ENCODE results near the gene PIGBOS1. TPM values are rescaled to one million over a fixed set of nuclear protein-coding genes. Genes with fewer than 3 reads are reported as not detected.

PIGBOS1 gene
- total and polyA plus RNA-seq, 9 of the 15 experiments (the other 6 are each of a cell fraction or from before 2014, with no cell fraction given): 25.2 to 76.2 (median 46.0) TPM

DNA sequence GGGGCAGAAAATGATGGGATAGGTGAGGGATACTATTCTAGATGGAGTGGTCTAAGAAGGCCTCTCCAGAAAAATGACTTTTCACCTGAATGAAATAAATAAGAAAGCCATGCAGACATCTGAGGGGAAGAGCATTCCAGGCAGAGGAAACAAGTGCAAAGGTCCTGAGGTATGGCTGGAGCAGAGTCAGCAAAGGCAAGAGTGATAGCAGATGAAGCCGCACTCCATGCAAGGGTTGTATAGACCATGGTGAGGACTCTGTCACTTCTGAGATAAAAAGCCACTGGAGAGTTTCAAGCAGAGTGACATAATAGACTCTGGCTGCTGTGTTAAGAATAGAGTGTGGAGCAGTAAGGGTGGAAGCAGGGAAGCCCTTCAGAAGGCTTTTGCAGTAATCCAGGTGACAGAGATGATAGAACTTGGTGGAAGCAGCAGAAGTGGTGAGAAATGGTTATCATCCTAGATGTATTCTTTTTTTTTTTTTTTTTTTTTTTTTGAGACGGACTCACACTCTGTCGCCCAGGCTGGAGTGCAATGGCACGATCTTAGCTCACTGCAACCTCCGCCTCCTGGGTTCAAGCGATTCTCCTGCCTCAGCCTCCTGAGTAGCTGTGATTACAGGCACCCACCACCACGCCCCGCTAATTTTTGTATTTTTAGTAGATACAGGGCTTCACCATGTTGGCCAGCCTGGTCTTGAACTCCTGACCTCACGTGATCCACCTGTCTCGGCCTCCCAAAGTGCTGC lies 32.3 kb downstream of the PIGBOS1 start (continued):
- TF ChIP-seq MEIS2 (IDR thresholded peaks at IDR 0.05; ENCODE audit: partially characterized antibody) (peak; percentile 10), TCF3 (CRISPR knock-in tag; IDR thresholded peaks at IDR 0.05) (peak; percentile 31), ZNF134 (CRISPR knock-in tag; conservative IDR thresholded peaks at IDR 0.05) (peak; percentile 53; the same call in 1 of the 2 replicates), ZSCAN29 (IDR thresholded peaks at IDR 0.05) (peak; percentile 74), ZEB2 (IDR thresholded peaks at IDR 0.05) (peak; percentile 18; the same call in 1 of the 2 replicates), IFI16 (CRISPR knock-in tag; IDR thresholded peaks at IDR 0.05) (0 out of 2 replicates have a peak, but pooled peaks have one; percentile 6), SMARCA4 (IDR thresholded peaks at IDR 0.05) (0 out of 2 replicates have a peak, but pooled peaks have one; percentile 14), RCOR1 (IDR thresholded peaks at IDR 0.05; ENCODE audit: borderline replicate concordance in 1 of 2, low read depth in 2 of 2, low read length in 2 of 2) (peak in 1 of 2 experiments; percentile 57; a peak in 1 of 4 replicates), EP300 (IDR thresholded peaks at IDR 0.05; ENCODE audit: low read length) (peak; percentile 10; the same call in 1 of the 2 replicates)
- TF ChIP-seq, protein P1, sequence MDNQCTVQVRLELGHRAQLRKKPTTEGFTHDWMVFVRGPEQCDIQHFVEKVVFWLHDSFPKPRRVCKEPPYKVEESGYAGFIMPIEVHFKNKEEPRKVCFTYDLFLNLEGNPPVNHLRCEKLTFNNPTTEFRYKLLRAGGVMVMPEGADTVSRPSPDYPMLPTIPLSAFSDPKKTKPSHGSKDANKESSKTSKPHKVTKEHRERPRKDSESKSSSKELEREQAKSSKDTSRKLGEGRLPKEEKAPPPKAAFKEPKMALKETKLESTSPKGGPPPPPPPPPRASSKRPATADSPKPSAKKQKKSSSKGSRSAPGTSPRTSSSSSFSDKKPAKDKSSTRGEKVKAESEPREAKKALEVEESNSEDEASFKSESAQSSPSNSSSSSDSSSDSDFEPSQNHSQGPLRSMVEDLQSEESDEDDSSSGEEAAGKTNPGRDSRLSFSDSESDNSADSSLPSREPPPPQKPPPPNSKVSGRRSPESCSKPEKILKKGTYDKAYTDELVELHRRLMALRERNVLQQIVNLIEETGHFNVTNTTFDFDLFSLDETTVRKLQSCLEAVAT (IDR thresholded peaks at IDR 0.05): peak in 1 of 2 experiments; percentile 74; a peak in 2 of 4 replicates
